ENCODE data around the gene PRKAR1B. TPM values are rescaled to one million over a fixed set of nuclear protein-coding genes. Genes with fewer than 3 reads are reported as not detected.

PRKAR1B gene
- total RNA-seq, 1 experiment from 2014 or later: 24.8 TPM

DNA sequence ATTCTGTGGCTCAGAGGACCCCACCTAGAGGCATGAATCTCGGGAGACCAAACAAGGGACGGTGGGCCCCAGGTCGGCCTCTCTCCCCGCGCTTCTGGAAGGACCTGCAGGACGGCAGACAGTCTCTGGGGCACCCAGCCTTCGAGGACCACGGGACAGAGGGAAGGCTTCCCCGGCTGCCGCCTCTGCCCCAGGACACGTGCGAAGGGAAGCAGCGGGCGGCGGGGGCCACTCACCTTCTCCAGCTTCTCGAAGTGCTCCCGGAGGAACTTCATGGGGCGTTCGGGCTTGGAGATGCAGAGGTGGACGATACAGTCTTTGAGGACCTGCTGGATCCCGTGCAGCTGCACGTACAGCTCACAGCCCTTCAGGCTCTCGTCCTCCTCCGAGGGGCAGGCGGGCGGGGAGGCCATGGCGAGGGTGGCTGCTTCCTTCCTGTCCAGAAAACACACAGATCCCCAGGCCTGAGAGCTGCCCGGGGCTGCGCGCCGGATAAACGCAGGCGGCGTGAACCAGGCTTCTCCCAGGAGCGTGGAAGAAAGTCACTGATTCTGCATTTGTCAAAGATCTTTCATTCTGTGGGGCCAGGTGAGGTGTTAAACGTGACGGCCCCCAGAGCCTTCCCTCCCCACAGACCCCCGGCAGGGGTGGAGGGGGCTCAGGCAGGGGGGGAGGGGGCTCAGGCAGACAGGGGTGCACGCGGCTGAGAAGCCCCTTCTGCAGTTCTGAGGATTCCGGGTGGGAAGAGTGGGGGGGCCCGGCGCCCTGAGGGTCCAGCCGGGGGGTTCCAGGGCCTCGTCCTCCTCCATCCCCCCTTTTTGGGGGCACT lies 15.8 kb downstream of the PRKAR1B start:
- CTCF ChIA-PET: interaction anchor here (0.5 to 0.7 kb wide), 3 partner anchors 16 to 1372 kb away, joined by 3 to 4 read pairs (median 3); no protein-coding TSS in a partner anchor
- TF ChIP-seq, protein P1, sequence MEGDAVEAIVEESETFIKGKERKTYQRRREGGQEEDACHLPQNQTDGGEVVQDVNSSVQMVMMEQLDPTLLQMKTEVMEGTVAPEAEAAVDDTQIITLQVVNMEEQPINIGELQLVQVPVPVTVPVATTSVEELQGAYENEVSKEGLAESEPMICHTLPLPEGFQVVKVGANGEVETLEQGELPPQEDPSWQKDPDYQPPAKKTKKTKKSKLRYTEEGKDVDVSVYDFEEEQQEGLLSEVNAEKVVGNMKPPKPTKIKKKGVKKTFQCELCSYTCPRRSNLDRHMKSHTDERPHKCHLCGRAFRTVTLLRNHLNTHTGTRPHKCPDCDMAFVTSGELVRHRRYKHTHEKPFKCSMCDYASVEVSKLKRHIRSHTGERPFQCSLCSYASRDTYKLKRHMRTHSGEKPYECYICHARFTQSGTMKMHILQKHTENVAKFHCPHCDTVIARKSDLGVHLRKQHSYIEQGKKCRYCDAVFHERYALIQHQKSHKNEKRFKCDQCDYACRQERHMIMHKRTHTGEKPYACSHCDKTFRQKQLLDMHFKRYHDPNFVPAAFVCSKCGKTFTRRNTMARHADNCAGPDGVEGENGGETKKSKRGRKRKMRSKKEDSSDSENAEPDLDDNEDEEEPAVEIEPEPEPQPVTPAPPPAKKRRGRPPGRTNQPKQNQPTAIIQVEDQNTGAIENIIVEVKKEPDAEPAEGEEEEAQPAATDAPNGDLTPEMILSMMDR (IDR thresholded peaks at IDR 0.05; ENCODE audit: unreplicated experiment): no peak
- Mint-ChIP-seq H3K4me1 (ENCODE audit: low read depth, unreplicated experiment) (no peaks in the 10 kb centered on the region), H3K36me3 (ENCODE audit: insufficient read depth, unreplicated experiment) (peaks cover 9% of the 10 kb centered on the region), H3K27ac (ENCODE audit: unreplicated experiment) (no peak overlapping the region), H3K4me3 (ENCODE audit: low read depth, unreplicated experiment) (no peak overlapping the region), H3K27me3 (ENCODE audit: unreplicated experiment) (no peaks in the 10 kb centered on the region), H3K9me3 (ENCODE audit: low read depth, unreplicated experiment) (no peaks in the 10 kb centered on the region)
- BruUV-seq (replicated peaks): no TSS peak
- DNase-seq: no peak
- intact Hi-C loops (cut with micrococcal nuclease; ENCODE audit: unreplicated experiment): no loop called here

DNA sequence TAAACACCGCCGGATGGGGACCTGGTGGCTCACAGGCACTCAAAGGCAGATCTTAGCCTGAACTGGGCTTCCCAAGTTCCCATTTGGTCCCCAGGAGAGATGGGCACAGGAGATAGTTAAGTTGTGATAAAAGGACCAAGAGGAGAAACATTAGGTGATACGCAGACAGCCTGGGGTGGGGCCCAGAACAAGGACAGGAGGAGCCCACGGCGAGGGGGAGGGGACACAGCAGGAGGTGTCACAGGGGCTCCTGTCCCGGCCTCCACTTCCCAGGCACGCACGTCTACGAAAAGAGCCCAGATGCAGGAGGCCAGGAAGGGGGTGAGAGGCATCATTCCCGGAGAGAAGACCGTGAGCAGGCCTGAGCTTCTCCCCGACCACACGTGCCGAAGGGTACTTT lies 16.9 kb downstream of the PRKAR1B start:
- intact Hi-C loops (cut with micrococcal nuclease; ENCODE audit: unreplicated experiment): no loop called here
- no peaks in the 10 kb centered on the region for H3K4me1 Mint-ChIP-seq (ENCODE audit: low read depth, unreplicated experiment)
- DNase-seq: no peak
- no peaks in the 10 kb centered on the region for H3K9me3 Mint-ChIP-seq (ENCODE audit: low read depth, unreplicated experiment)
- no peak overlapping the region for H3K4me3 Mint-ChIP-seq (ENCODE audit: low read depth, unreplicated experiment)
- BruUV-seq (replicated peaks): no TSS peak
- no peaks in the 10 kb centered on the region for H3K27me3 Mint-ChIP-seq (ENCODE audit: unreplicated experiment)
- H3K36me3 Mint-ChIP-seq (ENCODE audit: insufficient read depth, unreplicated experiment): peaks cover 5% of the 10 kb centered on the region
- TF ChIP-seq, protein P1 (IDR thresholded peaks at IDR 0.05; ENCODE audit: unreplicated experiment): no peak
- CTCF ChIA-PET: no interaction called here
- no peak overlapping the region for H3K27ac Mint-ChIP-seq (ENCODE audit: unreplicated experiment)

- no TSS peak for BruUV-seq (replicated peaks)
- DNase-seq: no peak
- Mint-ChIP-seq H3K4me3 (ENCODE audit: low read depth, unreplicated experiment) (no peak overlapping the region), H3K9me3 (ENCODE audit: low read depth, unreplicated experiment) (peaks cover 6% of the 10 kb centered on the region), H3K4me1 (ENCODE audit: low read depth, unreplicated experiment) (no peaks in the 10 kb centered on the region), H3K27ac (ENCODE audit: unreplicated experiment) (no peak overlapping the region), H3K27me3 (ENCODE audit: unreplicated experiment) (no peaks in the 10 kb centered on the region), H3K36me3 (ENCODE audit: insufficient read depth, unreplicated experiment) (no peaks in the 10 kb centered on the region)
- intact Hi-C loops (cut with micrococcal nuclease; ENCODE audit: unreplicated experiment): no loop called here
- TF ChIP-seq, protein P1 (IDR thresholded peaks at IDR 0.05; ENCODE audit: unreplicated experiment): no peak
- CTCF ChIA-PET: no interaction called here
Measured at GRCh38 chr7:707296-708000, 19.6 kb downstream of the PRKAR1B start.

- no peaks in the 10 kb centered on the region for H3K27me3 Mint-ChIP-seq (ENCODE audit: unreplicated experiment)
- intact Hi-C loops (cut with micrococcal nuclease; ENCODE audit: unreplicated experiment): no loop called here
- no TSS peak for BruUV-seq (replicated peaks)
- H3K4me1 Mint-ChIP-seq (ENCODE audit: low read depth, unreplicated experiment): no peaks in the 10 kb centered on the region
- no peaks in the 10 kb centered on the region for H3K36me3 Mint-ChIP-seq (ENCODE audit: insufficient read depth, unreplicated experiment)
- no peak for DNase-seq
- CTCF ChIA-PET: no interaction called here
- TF ChIP-seq, protein P1 (IDR thresholded peaks at IDR 0.05; ENCODE audit: unreplicated experiment): no peak
- H3K4me3 Mint-ChIP-seq (ENCODE audit: low read depth, unreplicated experiment): no peak overlapping the region
- H3K27ac Mint-ChIP-seq (ENCODE audit: unreplicated experiment): no peak overlapping the region
- peaks cover 6% of the 10 kb centered on the region for H3K9me3 Mint-ChIP-seq (ENCODE audit: low read depth, unreplicated experiment)
Measured at GRCh38 chr7:706721-707120, 20.4 kb downstream of the PRKAR1B start.
